ENCODE results near the gene USF2.

GRCh38 chr19:35307931-35308330, 39.2 kb downstream of the USF2 start:
- TF ChIP-seq CTCF (IDR thresholded peaks at IDR 0.05) (no peak), POLR2A (IDR thresholded peaks at IDR 0.05; ENCODE audit: low read length) (no peak), BCL3 (IDR thresholded peaks at IDR 0.05) (no peak), HDAC2 (IDR thresholded peaks at IDR 0.05) (no peak), CHD4 (IDR thresholded peaks at IDR 0.05; ENCODE audit: borderline replicate concordance) (no peak), MAX (IDR thresholded peaks at IDR 0.05) (no peak), MAFK (IDR thresholded peaks at IDR 0.05; ENCODE audit: partially characterized antibody) (no peak), ESRRA (IDR thresholded peaks at IDR 0.05; ENCODE audit: borderline replicate concordance, low read length) (no peak), RFX5 (IDR thresholded peaks at IDR 0.05) (no peak), PHF8 (IDR thresholded peaks at IDR 0.05; ENCODE audit: borderline replicate concordance, low read depth) (no peak), USF2 (IDR thresholded peaks at IDR 0.05) (no peak), REST (IDR thresholded peaks at IDR 0.05) (no peak)

All from A549 (cell line).